K562 (cell line): ENCODE measurements around the gene WNT8A. TPM values are rescaled to one million over a fixed set of nuclear protein-coding genes. Genes with fewer than 3 reads are reported as not detected.

Source experiments
- ATAC-seq: fragments of 200-7000 bp; cut with Tn5 transposase; 3 replicates; pipeline ENCODE4 v1.9.1; 2020; ENCODE audit warnings: moderate library complexity
- BruUV-seq: library from RNA; stranded (reverse); fragments of 400-500 nt; replicated peaks from 2 replicates; lab custom pipeline; 2021; lab: Mats Ljungman, UMichigan
- CTCF ChIA-PET: fragments of 300-600 bp; formaldehyde crosslinking; extraction: SDS; loops from one replicate; lab custom pipeline; 2021; ENCODE audit warnings: low intra/inter-chr PET ratio; lab: Yijun Ruan, JAX
- POLR2A ChIA-PET: fragments of 300-600, 350-650 bp; sonication (Branson Sonifier 250); formaldehyde crosslinking; extraction: SDS; loops from one replicate; lab custom pipeline; 2021; ENCODE audit warnings: antibody characterized with exemption, inconsistent platforms; lab: Yijun Ruan, JAX
- DNase-seq, 4 experiments: peaks; one replicate each; pipeline versions ENCODE4 v3.0.0 to v3.0.0-alpha.2; 2011 to 2018; ENCODE audit warnings: low spot score in 3 of 4, mixed read lengths in 3 of 4; ENCODE audit errors: extremely low read depth in 1 of 4
- FAIRE-seq: peaks from 2 replicates; lab custom pipeline; 2011; peaks lifted over from hg19 to GRCh38; lab: Jason Lieb, UNC
- H2AFZ ChIP-seq: 2 replicates; pipeline ENCODE4 v1.6.0; 2011; ENCODE audit warnings: low read depth, low read length, control low read depth, inconsistent platforms
- H3K27ac ChIP-seq: fragments of 200-600 bp; 3 replicates; pipeline ENCODE4 v1.8.0; 2011; ENCODE audit warnings: low read depth, mild to moderate bottlenecking, control low read depth, inconsistent platforms, low read length, moderate library complexity, mixed read lengths; ENCODE audit errors: extremely low read depth
- H3K27me3 ChIP-seq, 2 experiments: fragments of 300-600 bp in 1 of 2; 2 replicates in 1 of 2; 3 replicates in 1 of 2; pipeline versions ENCODE4 v1.6.0 to v1.8.0; 2011; ENCODE audit warnings: inconsistent platforms in 2 of 2, low read length in 2 of 2, mild to moderate bottlenecking in 1 of 2, mixed read lengths in 1 of 2, moderate library complexity in 1 of 2; ENCODE audit not compliant: control insufficient read depth in 2 of 2, insufficient read depth in 2 of 2
- H3K36me3 ChIP-seq: fragments of 300-600 bp; 3 replicates; pipeline ENCODE4 v1.8.0; 2011; ENCODE audit warnings: mild to moderate bottlenecking, low read length, inconsistent platforms; ENCODE audit not compliant: control insufficient read depth, insufficient read depth
- H3K4me1 ChIP-seq, 2 experiments: fragments of 200-600 bp in 1 of 2; replicated peaks in 1 of 2; 2 replicates in 1 of 2; 3 replicates in 1 of 2; pipeline versions ENCODE4 v1.5.1 to v1.8.0; 2011; ENCODE audit warnings: inconsistent platforms in 2 of 2, low read length in 2 of 2, mild to moderate bottlenecking in 1 of 2, mixed read lengths in 1 of 2, moderate library complexity in 1 of 2; ENCODE audit not compliant: control insufficient read depth in 2 of 2, insufficient read depth in 2 of 2
- H3K4me2 ChIP-seq: 2 replicates; pipeline ENCODE4 v1.6.1; 2011; ENCODE audit warnings: low read length, control low read depth, inconsistent platforms, mixed read lengths; ENCODE audit not compliant: insufficient read depth
- H3K4me3 ChIP-seq: fragments of 200-600 bp; sonication (generic), shearing (Covaris generic); 2 replicates; pipeline ENCODE4 v1.5.1; 2016; ENCODE audit warnings: control low read depth, inconsistent platforms
- H3K79me2 ChIP-seq: fragments of 200-600 bp; 3 replicates; pipeline ENCODE4 v1.8.0; 2011; ENCODE audit warnings: low read length, inconsistent platforms; ENCODE audit not compliant: control insufficient read depth, insufficient read depth
- H3K9ac ChIP-seq, 2 experiments: 2 replicates each; pipeline versions ENCODE4 v1.6.0 to v1.6.1; 2011; ENCODE audit warnings: low read depth in 2 of 2, low read length in 2 of 2, control low read depth in 1 of 2, inconsistent platforms in 1 of 2, mild to moderate bottlenecking in 1 of 2, mixed read lengths in 1 of 2; ENCODE audit not compliant: insufficient read depth in 1 of 2
- H3K9me1 ChIP-seq: one replicate; pipeline ENCODE4 v1.6.0; 2011; ENCODE audit warnings: inconsistent platforms, mild to moderate bottlenecking, low read length, moderate library complexity; ENCODE audit not compliant: control insufficient read depth, insufficient read depth
- H3K9me3 ChIP-seq: replicated peaks from 2 replicates; pipeline ENCODE4 v1.5.1; 2011; ENCODE audit warnings: low read depth, low read length, inconsistent platforms; ENCODE audit not compliant: control insufficient read depth, insufficient read depth
- H4K20me1 ChIP-seq: replicated peaks from 2 replicates; pipeline ENCODE4 v1.6.1; 2011; ENCODE audit warnings: low read length, inconsistent platforms, mixed read lengths; ENCODE audit not compliant: control insufficient read depth, insufficient read depth
- ARID1B ChIP-seq: fragments of 450-650 bp; IDR thresholded peaks from 2 replicates; pipeline ENCODE4 v1.6.1; 2016; ENCODE audit warnings: antibody characterized with exemption, mild to moderate bottlenecking, inconsistent platforms
- CEBPB ChIP-seq: fragments of 450-650 bp; IDR thresholded peaks from 2 replicates; pipeline ENCODE4 v1.6.1; 2016; ENCODE audit warnings: missing genetic modification characterization, missing compliant biosample characterization
- FOXJ2 ChIP-seq: fragments of 200-800 bp; sonication (Bioruptor generic); IDR thresholded peaks from 2 replicates; pipeline ENCODE4 v1.6.1; 2016; ENCODE audit warnings: missing genetic modification characterization, missing compliant biosample characterization
- FOXJ3 ChIP-seq: sonication (generic); formaldehyde crosslinking; IDR thresholded peaks from 2 replicates; pipeline ENCODE4 v1.4.0; 2020; ENCODE audit warnings: mild to moderate bottlenecking, missing genetic modification reagents
- MCM2 ChIP-seq: fragments of 450-650 bp; IDR thresholded peaks from 2 replicates; pipeline ENCODE4 v1.6.1; 2017; ENCODE audit warnings: low read depth, mild to moderate bottlenecking
- NCOR1 ChIP-seq: fragments of 450-650 bp; IDR thresholded peaks from 2 replicates; pipeline ENCODE4 v1.6.1; 2016; ENCODE audit warnings: mild to moderate bottlenecking, moderate library complexity
- RBM17 ChIP-seq: fragments of 200-400 bp; formaldehyde crosslinking; IDR thresholded peaks from 2 replicates; pipeline ENCODE4 v1.6.1; 2017; ENCODE audit warnings: low read depth, mild to moderate bottlenecking, low read length, borderline replicate concordance
- RBM25 ChIP-seq: fragments of 200-400 bp; formaldehyde crosslinking; IDR thresholded peaks from 2 replicates; pipeline ENCODE4 v1.6.1; 2018; ENCODE audit warnings: low read length, low read depth, moderate library complexity; ENCODE audit not compliant: severe bottlenecking
- ZFP30 ChIP-seq: fragments of 250-450 bp; sonication (Bioruptor Pico); IDR thresholded peaks from 2 replicates; pipeline ENCODE4 v1.8.0; 2022; ENCODE audit warnings: moderate library complexity, mild to moderate bottlenecking, inconsistent platforms, borderline replicate concordance
- ZNF589 ChIP-seq: fragments of 200-800 bp; sonication (Bioruptor generic); IDR thresholded peaks from 2 replicates; pipeline ENCODE4 v1.6.1; 2016; ENCODE audit warnings: low read depth, missing genetic modification characterization, missing compliant biosample characterization
- WGBS: fragments of 100-300 bp; shearing (Covaris generic); methylation state at CpG from one replicate; pipeline ENCODE4 v1.1.6; 2016; ENCODE audit warnings: low coverage, mixed read lengths; ENCODE audit not compliant: insufficient coverage; ENCODE audit errors: missing lambda C conversion rate; 5-methylcytosine and 5-hydroxymethylcytosine counted together
- in situ Hi-C: fragments of 300-500 bp; cut with MboI; formaldehyde crosslinking; loops from 4 replicates; pipeline ENCODE4 v1.15.0; 2018; ENCODE audit warnings: inconsistent platforms, mixed read lengths
- intact Hi-C: fragments of 100-400 bp; cut with micrococcal nuclease; formaldehyde crosslinking; loops from 2 replicates; pipeline ENCODE4 v1.14.2; 2022
- polyA plus RNA-seq, 8 experiments: library from polyadenylated mRNA; depleted of rRNA in 4 of 8; stranded (reverse) in 5 of 8; unstranded in 3 of 8; fragments of >200 nt; fragmentation: Nextera tagmentation in 2 of 8; fragmentation: Illumina TruSeq in 1 of 8; extraction: Ambion mirVana in 2 of 8; extraction: Trizol in 1 of 8; gene quantifications; 2 replicates each; pipeline versions ENCODE4 v1.2.1 to v1.2.3, GENCODE V29; 2011 to 2014; ENCODE audit warnings: inconsistent platforms in 1 of 8, missing spikeins in 1 of 8
- total RNA-seq, 7 experiments: library from RNA; depleted of rRNA in 6 of 7; stranded (reverse); fragments of >200 nt in 6 of 7; fragmentation: Illumina TruSeq in 2 of 7; extraction: Trizol in 2 of 7; gene quantifications; 2 replicates each; pipeline versions ENCODE4 v1.2.1 to v1.2.3, GENCODE V29; 2011 to 2021; ENCODE audit warnings: low replicate concordance in 1 of 7
- TF ChIP-seq, protein P1 (sequence below): fragments of 250-450 bp; sonication (Bioruptor Pico); IDR thresholded peaks from 2 replicates; pipeline ENCODE4 v1.5.0; 2021
- TF ChIP-seq, protein P2 (sequence below): fragments of 450-650 bp; formaldehyde crosslinking; IDR thresholded peaks from 2 replicates; pipeline ENCODE4 v1.4.0; 2020; ENCODE audit warnings: mild to moderate bottlenecking, moderate library complexity

The WNT8A gene
- total and polyA plus RNA-seq, 9 of the 15 experiments (the other 6 are each of a cell fraction or from before 2014, with no cell fraction given): not detected

DNA sequence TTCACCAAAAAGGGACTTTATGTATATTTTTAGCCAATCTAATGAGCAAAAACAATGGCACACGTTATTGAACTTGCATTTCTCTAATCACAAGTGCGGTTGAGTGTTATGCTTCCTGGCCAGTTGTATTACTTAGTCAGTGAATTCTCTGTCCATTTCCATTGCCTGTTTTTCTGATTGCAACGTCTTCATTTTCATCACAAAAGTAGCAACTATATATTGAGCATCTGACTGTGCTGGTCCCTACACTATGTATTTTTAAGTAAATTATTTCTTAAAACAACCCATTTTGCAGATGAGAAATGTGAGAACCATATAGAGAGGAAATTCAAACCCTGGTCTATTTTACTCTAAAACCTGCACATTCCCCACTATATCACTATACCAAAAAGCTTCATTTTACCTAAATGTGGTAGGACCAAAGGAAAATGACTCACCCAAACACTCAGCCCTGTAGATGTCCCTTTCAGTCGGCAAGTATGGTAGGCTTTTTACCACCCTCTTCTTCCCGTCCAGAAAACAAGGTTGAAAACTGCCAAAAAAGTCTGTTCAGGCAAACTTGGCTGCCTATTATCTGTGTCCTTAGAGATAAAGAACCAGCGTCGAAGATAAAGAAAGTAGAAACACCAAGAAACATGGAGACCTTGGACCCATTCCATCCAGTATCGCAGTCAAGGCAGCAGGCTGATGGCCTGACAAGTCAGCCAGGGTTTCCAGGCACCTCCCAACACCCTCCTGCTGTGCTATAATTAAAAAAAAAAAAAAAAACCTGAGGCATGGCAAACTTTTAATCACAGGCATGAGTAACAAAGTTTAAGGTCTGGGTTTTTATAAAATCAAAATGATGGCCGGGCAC lies 32.2 kb upstream of the WNT8A start:
- no peaks in the 10 kb centered on the region for H3K79me2 ChIP-seq
- CTCF ChIA-PET: no interaction called here
- 29% methylated on average over 9 of the region's 9 CpGs for WGBS
- peak; percentile 9; the same call in 1 of the 3 replicates for ATAC-seq
- no peaks in the 10 kb centered on the region for H3K27me3 ChIP-seq
- FAIRE-seq: no peak
- H3K4me1 ChIP-seq: peaks cover 6 to 11% of the 10 kb centered on the region in 2 experiments; a peak in 4 of 5 replicates
- peak overlapping the region; percentile 39; the same call in 1 of the 2 replicates for H3K4me2 ChIP-seq
- BruUV-seq: no TSS peak
- no peaks in the 10 kb centered on the region for H3K9me3 ChIP-seq
- intact Hi-C loops (no loop called here), in situ Hi-C loops (no loop called here)
- H3K36me3 ChIP-seq: no peaks in the 10 kb centered on the region
- POLR2A ChIA-PET: no interaction called here
- H3K9ac ChIP-seq: no peak overlapping the region
- peak overlapping the region; percentile 19; the same call in 2 of the 3 replicates for H3K27ac ChIP-seq
- H4K20me1 ChIP-seq: no peaks in the 10 kb centered on the region
- DNase-seq: peak in 1 of 4 experiments; percentile 42
- H3K4me3 ChIP-seq: no peak overlapping the region
- no peaks in the 10 kb centered on the region for H3K9me1 ChIP-seq
- no peak for TF ChIP-seq FOXJ3
- no peak for TF ChIP-seq ZNF589
- TF ChIP-seq RBM25: peak; percentile 31
- TF ChIP-seq CEBPB (tag): peak; percentile 65
- no peak for TF ChIP-seq RBM17
- TF ChIP-seq, protein P1, sequence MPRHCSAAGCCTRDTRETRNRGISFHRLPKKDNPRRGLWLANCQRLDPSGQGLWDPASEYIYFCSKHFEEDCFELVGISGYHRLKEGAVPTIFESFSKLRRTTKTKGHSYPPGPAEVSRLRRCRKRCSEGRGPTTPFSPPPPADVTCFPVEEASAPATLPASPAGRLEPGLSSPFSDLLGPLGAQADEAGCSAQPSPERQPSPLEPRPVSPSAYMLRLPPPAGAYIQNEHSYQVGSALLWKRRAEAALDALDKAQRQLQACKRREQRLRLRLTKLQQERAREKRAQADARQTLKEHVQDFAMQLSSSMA (CRISPR knock-in tag): no peak
- 0 out of 2 replicates have a peak, but pooled peaks have one; percentile 8 for TF ChIP-seq ARID1B
- TF ChIP-seq ZFP30 (CRISPR knock-in tag): no peak
- no peak for TF ChIP-seq MCM2
- TF ChIP-seq NCOR1: no peak
- no peak for TF ChIP-seq FOXJ2
- TF ChIP-seq, protein P2, sequence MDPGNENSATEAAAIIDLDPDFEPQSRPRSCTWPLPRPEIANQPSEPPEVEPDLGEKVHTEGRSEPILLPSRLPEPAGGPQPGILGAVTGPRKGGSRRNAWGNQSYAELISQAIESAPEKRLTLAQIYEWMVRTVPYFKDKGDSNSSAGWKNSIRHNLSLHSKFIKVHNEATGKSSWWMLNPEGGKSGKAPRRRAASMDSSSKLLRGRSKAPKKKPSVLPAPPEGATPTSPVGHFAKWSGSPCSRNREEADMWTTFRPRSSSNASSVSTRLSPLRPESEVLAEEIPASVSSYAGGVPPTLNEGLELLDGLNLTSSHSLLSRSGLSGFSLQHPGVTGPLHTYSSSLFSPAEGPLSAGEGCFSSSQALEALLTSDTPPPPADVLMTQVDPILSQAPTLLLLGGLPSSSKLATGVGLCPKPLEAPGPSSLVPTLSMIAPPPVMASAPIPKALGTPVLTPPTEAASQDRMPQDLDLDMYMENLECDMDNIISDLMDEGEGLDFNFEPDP (CRISPR knock-in tag): no peak
- H2AFZ ChIP-seq: peak overlapping the region; percentile 54; the same call in 1 of the 2 replicates
